ENCODE results near the gene RAPGEF1.
A peak's percentile ranks its signal among the peaks of the same experiment; 100 is the strongest.

The RAPGEF1 gene

GRCh38 chr9:131748411-131748955 is 8.6 kb upstream of the RAPGEF1 start:
- Histone ChIP-seq H3K4me3 (ENCODE audit: low read depth, low read length) (no peak overlapping the region), H3K4me1 (ENCODE audit: control insufficient read depth, insufficient read depth, low read length) (no peaks in the 10 kb centered on the region), H3K27ac (ENCODE audit: low read depth, low read length) (no peak overlapping the region), H3K36me3 (ENCODE audit: control insufficient read depth, insufficient read depth, low read length) (no peaks in the 10 kb centered on the region), H3K9me3 (ENCODE audit: control insufficient read depth, insufficient read depth, low read depth, low read length) (no peaks in the 10 kb centered on the region; the same call in 1 of the 2 replicates), H3K27me3 (ENCODE audit: control insufficient read depth, insufficient read depth, low read length) (no peaks in the 10 kb centered on the region), H3K9ac (ENCODE audit: low read length) (no peak overlapping the region)

DNA sequence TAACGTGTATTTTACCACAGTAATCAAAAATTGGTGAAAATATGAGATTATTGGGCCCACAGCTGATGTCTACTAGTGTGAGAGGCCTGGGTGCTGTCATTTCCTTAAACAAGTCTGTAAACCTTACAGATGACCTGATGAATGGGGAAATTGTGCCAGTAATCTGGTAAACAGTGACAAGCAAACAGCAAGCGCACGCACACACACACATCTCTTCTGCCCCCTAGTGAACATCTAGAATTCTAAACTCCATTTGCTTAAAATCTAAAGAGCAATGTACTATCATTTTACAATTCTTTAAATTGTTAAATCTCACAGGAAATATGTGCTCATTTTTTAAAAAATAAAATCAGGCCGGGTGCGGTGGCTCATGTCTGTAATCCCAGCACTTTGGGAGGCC is 7.5 kb upstream of the RAPGEF1 start:
- H3K9ac ChIP-seq (ENCODE audit: low read length) = no peak overlapping the region
- H3K27me3 ChIP-seq (ENCODE audit: control insufficient read depth, insufficient read depth, low read length) = no peaks in the 10 kb centered on the region
- H3K4me3 ChIP-seq (ENCODE audit: low read depth, low read length) = no peak overlapping the region
- no peaks in the 10 kb centered on the region; the same call in 1 of the 2 replicates for H3K9me3 ChIP-seq (ENCODE audit: control insufficient read depth, insufficient read depth, low read depth, low read length)
- H3K27ac ChIP-seq (ENCODE audit: low read depth, low read length) = no peak overlapping the region
- H3K36me3 ChIP-seq (ENCODE audit: control insufficient read depth, insufficient read depth, low read length) = no peaks in the 10 kb centered on the region
- H3K4me1 ChIP-seq (ENCODE audit: control insufficient read depth, insufficient read depth, low read length) = no peaks in the 10 kb centered on the region

DNA sequence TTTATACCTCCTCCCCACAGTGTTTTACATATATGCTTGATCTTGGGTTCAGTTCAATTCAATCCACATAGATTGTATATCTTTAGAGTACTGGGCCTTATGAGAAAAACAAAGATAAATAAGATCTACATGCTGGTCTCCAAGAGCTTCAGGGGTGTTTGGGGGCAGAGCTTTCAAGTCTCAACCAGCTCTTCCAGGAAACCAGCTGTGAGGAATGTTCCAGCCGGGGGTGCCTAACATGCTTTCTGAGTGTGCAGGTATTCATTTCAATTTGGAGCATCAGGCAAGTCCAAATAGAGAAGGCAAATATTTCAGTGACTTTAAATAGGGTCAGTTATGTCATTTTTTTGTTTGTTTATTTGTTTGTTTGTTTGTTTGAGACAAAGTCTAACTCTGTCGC is 5.7 kb upstream of the RAPGEF1 start:
- Histone ChIP-seq H3K4me1 (ENCODE audit: control insufficient read depth, insufficient read depth, low read length) (no peaks in the 10 kb centered on the region), H3K9me3 (ENCODE audit: control insufficient read depth, insufficient read depth, low read depth, low read length) (no peaks in the 10 kb centered on the region; the same call in 1 of the 2 replicates), H3K9ac (ENCODE audit: low read length) (no peak overlapping the region), H3K27ac (ENCODE audit: low read depth, low read length) (no peak overlapping the region), H3K27me3 (ENCODE audit: control insufficient read depth, insufficient read depth, low read length) (no peaks in the 10 kb centered on the region), H3K36me3 (ENCODE audit: control insufficient read depth, insufficient read depth, low read length) (no peaks in the 10 kb centered on the region), H3K4me3 (ENCODE audit: low read depth, low read length) (no peak overlapping the region)

DNA sequence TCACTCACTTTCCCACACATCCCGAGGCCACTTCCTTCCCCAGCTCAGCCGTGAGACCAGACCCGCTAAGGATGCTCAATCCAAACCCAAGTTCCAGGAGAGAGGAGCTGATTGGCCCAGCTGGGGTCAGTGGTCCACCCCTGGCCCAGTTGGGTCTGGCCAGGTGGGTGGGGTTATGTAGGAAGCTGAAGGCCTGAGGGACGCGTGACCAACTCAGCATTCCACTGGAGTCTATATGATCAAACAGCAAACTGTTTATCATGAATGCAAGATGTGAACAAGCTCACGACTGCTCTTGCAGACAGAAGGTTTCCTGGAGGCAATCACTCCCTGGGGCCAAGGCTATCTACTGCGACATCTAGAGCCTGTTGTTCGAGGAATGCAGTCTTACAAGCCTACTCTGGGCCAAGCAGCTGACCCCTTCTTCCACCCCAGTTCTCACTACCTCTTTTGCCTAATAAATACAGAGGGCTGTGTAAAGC is 4.9 kb upstream of the RAPGEF1 start:
- no peaks in the 10 kb centered on the region for H3K27me3 ChIP-seq (ENCODE audit: control insufficient read depth, insufficient read depth, low read length)
- H3K4me3 ChIP-seq (ENCODE audit: low read depth, low read length) = no peak overlapping the region
- no peak overlapping the region for H3K9ac ChIP-seq (ENCODE audit: low read length)
- no peaks in the 10 kb centered on the region; the same call in 1 of the 2 replicates for H3K9me3 ChIP-seq (ENCODE audit: control insufficient read depth, insufficient read depth, low read depth, low read length)
- H3K36me3 ChIP-seq (ENCODE audit: control insufficient read depth, insufficient read depth, low read length) = no peaks in the 10 kb centered on the region
- H3K4me1 ChIP-seq (ENCODE audit: control insufficient read depth, insufficient read depth, low read length) = no peaks in the 10 kb centered on the region
- H3K27ac ChIP-seq (ENCODE audit: low read depth, low read length) = no peak overlapping the region

- Histone ChIP-seq H3K4me3 (ENCODE audit: low read depth, low read length) (no peak overlapping the region), H3K9ac (ENCODE audit: low read length) (no peak overlapping the region), H3K4me1 (ENCODE audit: control insufficient read depth, insufficient read depth, low read length) (no peaks in the 10 kb centered on the region), H3K27me3 (ENCODE audit: control insufficient read depth, insufficient read depth, low read length) (no peaks in the 10 kb centered on the region), H3K36me3 (ENCODE audit: control insufficient read depth, insufficient read depth, low read length) (no peaks in the 10 kb centered on the region), H3K27ac (ENCODE audit: low read depth, low read length) (no peak overlapping the region), H3K9me3 (ENCODE audit: control insufficient read depth, insufficient read depth, low read depth, low read length) (no peaks in the 10 kb centered on the region; the same call in 1 of the 2 replicates)
Measured at GRCh38 chr9:131744171-131744719, 4.4 kb upstream of the RAPGEF1 start.

- Histone ChIP-seq H3K4me1 (ENCODE audit: control insufficient read depth, insufficient read depth, low read length) (peaks cover 5% of the 10 kb centered on the region), H3K36me3 (ENCODE audit: control insufficient read depth, insufficient read depth, low read length) (no peaks in the 10 kb centered on the region), H3K9ac (ENCODE audit: low read length) (no peak overlapping the region), H3K27me3 (ENCODE audit: control insufficient read depth, insufficient read depth, low read length) (no peaks in the 10 kb centered on the region), H3K9me3 (ENCODE audit: control insufficient read depth, insufficient read depth, low read depth, low read length) (no peaks in the 10 kb centered on the region; the same call in 1 of the 2 replicates), H3K4me3 (ENCODE audit: low read depth, low read length) (no peak overlapping the region), H3K27ac (ENCODE audit: low read depth, low read length) (no peak overlapping the region)
Measured at GRCh38 chr9:131743501-131743900, 3.6 kb upstream of the RAPGEF1 start.

GRCh38 chr9:131743096-131743495 is 3.2 kb upstream of the RAPGEF1 start:
- Histone ChIP-seq H3K9me3 (ENCODE audit: control insufficient read depth, insufficient read depth, low read depth, low read length) (no peaks in the 10 kb centered on the region; the same call in 1 of the 2 replicates), H3K27ac (ENCODE audit: low read depth, low read length) (no peak overlapping the region), H3K4me1 (ENCODE audit: control insufficient read depth, insufficient read depth, low read length) (peaks cover 9% of the 10 kb centered on the region), H3K4me3 (ENCODE audit: low read depth, low read length) (no peak overlapping the region), H3K27me3 (ENCODE audit: control insufficient read depth, insufficient read depth, low read length) (no peaks in the 10 kb centered on the region), H3K9ac (ENCODE audit: low read length) (no peak overlapping the region), H3K36me3 (ENCODE audit: control insufficient read depth, insufficient read depth, low read length) (no peaks in the 10 kb centered on the region)

- H3K4me1 ChIP-seq (ENCODE audit: control insufficient read depth, insufficient read depth, low read length) = peaks cover 25% of the 10 kb centered on the region
- no peak overlapping the region for H3K9ac ChIP-seq (ENCODE audit: low read length)
Measured at GRCh38 chr9:131740898-131741297, 1.0 kb upstream of the RAPGEF1 start.

GRCh38 chr9:131739133-131739958 is 530 bp downstream of the RAPGEF1 start:
- peak overlapping the region; percentile 48; the same call in 1 of the 2 replicates for H3K27ac ChIP-seq (ENCODE audit: low read depth, low read length)
- no peaks in the 10 kb centered on the region for H3K27me3 ChIP-seq (ENCODE audit: control insufficient read depth, insufficient read depth, low read length)
- no peaks in the 10 kb centered on the region for H3K9me3 ChIP-seq (ENCODE audit: control insufficient read depth, insufficient read depth, low read depth, low read length)
- H3K36me3 ChIP-seq (ENCODE audit: control insufficient read depth, insufficient read depth, low read length) = peaks cover 7% of the 10 kb centered on the region; the same call in 1 of the 2 replicates
- peaks cover 41% of the 10 kb centered on the region for H3K4me1 ChIP-seq (ENCODE audit: control insufficient read depth, insufficient read depth, low read length)
- peak overlapping the region; percentile 82 for H3K9ac ChIP-seq (ENCODE audit: low read length)
- H3K4me3 ChIP-seq (ENCODE audit: low read depth, low read length) = peak overlapping the region; percentile 87

More at GRCh38 chr9:131740898-131741297, 1.0 kb upstream of the RAPGEF1 start:
- Histone ChIP-seq H3K27ac (ENCODE audit: low read depth, low read length) (no peak overlapping the region), H3K9me3 (ENCODE audit: control insufficient read depth, insufficient read depth, low read depth, low read length) (no peaks in the 10 kb centered on the region; the same call in 1 of the 2 replicates), H3K4me3 (ENCODE audit: low read depth, low read length) (no peak overlapping the region), H3K27me3 (ENCODE audit: control insufficient read depth, insufficient read depth, low read length) (no peaks in the 10 kb centered on the region), H3K36me3 (ENCODE audit: control insufficient read depth, insufficient read depth, low read length) (no peaks in the 10 kb centered on the region)

DNA sequence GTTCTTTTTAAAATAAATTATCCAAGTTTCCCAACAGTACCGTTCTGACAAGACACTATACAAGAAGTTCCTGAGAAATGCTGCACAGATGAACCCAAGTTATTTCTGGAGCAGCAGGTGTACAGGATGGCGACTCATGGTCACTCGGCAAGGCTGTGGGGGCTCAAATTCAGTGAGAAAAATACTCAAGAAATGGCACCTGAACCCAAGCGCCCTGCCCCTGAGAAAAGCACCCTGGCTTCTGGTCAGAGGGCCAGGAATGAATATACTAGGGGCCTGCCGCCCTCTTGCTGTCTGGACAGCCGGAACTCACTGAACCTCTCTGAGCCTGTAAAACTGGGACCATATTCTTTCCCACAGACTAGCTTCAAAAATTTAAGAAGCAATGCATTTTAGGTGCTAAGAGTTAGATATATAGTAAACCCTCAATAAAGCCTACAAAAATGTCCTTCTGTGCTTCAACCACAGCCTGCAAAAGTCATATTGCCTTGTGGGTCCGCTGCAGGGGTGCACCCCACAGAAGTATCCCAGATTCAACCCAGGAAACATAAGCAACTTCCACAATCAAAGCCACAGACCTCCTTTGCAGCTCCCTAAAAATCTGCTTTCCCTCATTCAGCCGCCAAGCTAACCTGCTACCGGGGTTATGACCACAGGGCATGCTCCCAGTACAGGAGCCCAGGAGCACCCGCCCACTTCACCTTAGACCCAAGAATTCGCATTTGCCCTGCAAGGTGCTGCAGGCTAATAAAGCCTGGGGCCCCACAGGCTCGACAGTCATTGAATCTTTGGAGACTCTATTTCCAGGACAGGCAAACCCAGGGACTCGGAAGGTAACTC is 1.4 kb downstream of the RAPGEF1 start:
- Histone ChIP-seq H3K27me3 (ENCODE audit: control insufficient read depth, insufficient read depth, low read length) (no peaks in the 10 kb centered on the region), H3K9ac (ENCODE audit: low read length) (peak overlapping the region; percentile 82), H3K9me3 (ENCODE audit: control insufficient read depth, insufficient read depth, low read depth, low read length) (no peaks in the 10 kb centered on the region), H3K36me3 (ENCODE audit: control insufficient read depth, insufficient read depth, low read length) (peaks cover 7% of the 10 kb centered on the region; the same call in 1 of the 2 replicates), H3K4me1 (ENCODE audit: control insufficient read depth, insufficient read depth, low read length) (peaks cover 49% of the 10 kb centered on the region), H3K27ac (ENCODE audit: low read depth, low read length) (peak overlapping the region; percentile 48; the same call in 1 of the 2 replicates), H3K4me3 (ENCODE audit: low read depth, low read length) (peak overlapping the region; percentile 87)

Measured in HUES6 (cell line).